Fibroblast of lung (primary cell): ENCODE results near the gene SMG7. TPM values are rescaled to one million over a fixed set of nuclear protein-coding genes. Genes with fewer than 3 reads are reported as not detected.
A peak's percentile ranks its signal among the peaks of the same experiment; 100 is the strongest.

Experiments used
- DNase-seq, 2 donors: peaks; one replicate each; pipeline versions ENCODE4 v3.0.0 to v3.0.0-alpha.2; 2010; ENCODE audit warnings: low read depth in 2 of 2
- H2AFZ ChIP-seq: 2 replicates; pipeline ENCODE4 v1.5.1; 2012; ENCODE audit warnings: low read length, control low read depth, inconsistent platforms
- H3K27ac ChIP-seq: 2 replicates; pipeline ENCODE4 v1.5.1; 2011; ENCODE audit warnings: low read length, control low read depth; ENCODE audit not compliant: insufficient read depth
- H3K27me3 ChIP-seq: 2 replicates; pipeline ENCODE4 v1.5.1; 2011; ENCODE audit warnings: mild to moderate bottlenecking, low read length; ENCODE audit not compliant: control insufficient read depth, insufficient read depth
- H3K36me3 ChIP-seq: 2 replicates; pipeline ENCODE4 v1.5.1; 2011; ENCODE audit warnings: low read length; ENCODE audit not compliant: control insufficient read depth, insufficient read depth
- H3K4me1 ChIP-seq: 2 replicates; pipeline ENCODE4 v1.5.1; 2011; ENCODE audit warnings: low read length; ENCODE audit not compliant: control insufficient read depth, insufficient read depth; ENCODE audit errors: extremely low read depth
- H3K4me2 ChIP-seq: 2 replicates; pipeline ENCODE4 v1.5.1; 2011; ENCODE audit warnings: low read length, control low read depth; ENCODE audit not compliant: insufficient read depth; ENCODE audit errors: extremely low read depth
- H3K4me3 ChIP-seq, 4 experiments: fragments of 200-600 bp in 1 of 4; sonication (generic) in 1 of 4; replicated peaks in 1 of 4; 2 replicates each; pipeline ENCODE4 v1.5.1; 2011 to 2016; ENCODE audit warnings: low read length in 4 of 4, low read depth in 3 of 4, mild to moderate bottlenecking in 3 of 4, control low read depth in 2 of 4, inconsistent platforms in 1 of 4, mixed read lengths in 1 of 4; ENCODE audit not compliant: insufficient read depth in 1 of 4; ENCODE audit errors: control extremely low read depth in 1 of 4
- H3K79me2 ChIP-seq: 2 replicates; pipeline ENCODE4 v1.5.1; 2012; ENCODE audit warnings: mild to moderate bottlenecking, low read length, inconsistent platforms; ENCODE audit not compliant: control insufficient read depth, insufficient read depth
- H3K9ac ChIP-seq: 2 replicates; pipeline ENCODE4 v1.5.1; 2011; ENCODE audit warnings: mild to moderate bottlenecking, low read length, control low read depth; ENCODE audit not compliant: insufficient read depth
- H3K9me3 ChIP-seq: 2 replicates; pipeline ENCODE4 v1.5.1; 2012; ENCODE audit warnings: low read depth, low read length; ENCODE audit not compliant: control insufficient read depth, insufficient read depth
- H4K20me1 ChIP-seq: 2 replicates; pipeline ENCODE4 v1.5.1; 2011; ENCODE audit warnings: low read length; ENCODE audit not compliant: control insufficient read depth, insufficient read depth; ENCODE audit errors: extremely low read depth
- CTCF ChIP-seq, 2 donors: IDR thresholded peaks in 1 of 2; conservative IDR thresholded peaks in 1 of 2; 1 replicate in 1 of 2; 2 replicates in 1 of 2; pipeline ENCODE4 v1.5.1; 2011 to 2012; ENCODE audit warnings: low read length in 2 of 2, control low read depth in 1 of 2, inconsistent platforms in 1 of 2, low read depth in 1 of 2, mild to moderate bottlenecking in 1 of 2
- EZH2 ChIP-seq: IDR thresholded peaks from 2 replicates; pipeline ENCODE4 v1.5.1; 2012; ENCODE audit warnings: low read length, control low read depth, mild to moderate bottlenecking; ENCODE audit errors: missing control alignments
- polyA plus RNA-seq, 2 donors: library from polyadenylated mRNA; depleted of rRNA in 1 of 2; stranded (reverse) in 1 of 2; unstranded in 1 of 2; fragments of >200 nt; gene quantifications; 2 replicates each; pipeline ENCODE4 v1.2.1, GENCODE V29; 2011 to 2012; ENCODE audit warnings: missing spikeins in 1 of 2
- total RNA-seq: library from RNA; depleted of rRNA; stranded (reverse); fragments of >200 nt; gene quantifications from 2 replicates; pipeline ENCODE4 v1.2.1, GENCODE V29; 2014

SMG7 gene
- total and polyA plus RNA-seq, 2 donors (not counting 1 experiment from before 2014, with no cell fraction given), result 23.1 to 30.7 TPM

GRCh38 chr1:183484254-183484653 lies 12.0 kb downstream of the SMG7 start:
- H3K36me3 ChIP-seq, result no peaks in the 10 kb centered on the region
- no peaks in the 10 kb centered on the region for H3K27me3 ChIP-seq
- H3K79me2 ChIP-seq, result peaks cover 82% of the 10 kb centered on the region
- no peak overlapping the region for H3K27ac ChIP-seq
- no peak overlapping the region for H2AFZ ChIP-seq
- no peak overlapping the region for H3K9ac ChIP-seq
- TF ChIP-seq CTCF (conservative IDR thresholded peaks at IDR 0.05 in 1 of 2, IDR thresholded peaks at IDR 0.05 in 1 of 2; ENCODE audit: low read depth in 1 of 2, low read length in 2 of 2), result peak in 1 of 2 donors; percentile 15
- TF ChIP-seq EZH2, result no peak
- no peaks in the 10 kb centered on the region for H3K9me3 ChIP-seq
- H3K4me1 ChIP-seq, result no peaks in the 10 kb centered on the region
- no peak overlapping the region for H3K4me3 ChIP-seq
- H4K20me1 ChIP-seq, result no peaks in the 10 kb centered on the region
- DNase-seq, result no peak
- no peak overlapping the region for H3K4me2 ChIP-seq

- Histone ChIP-seq H3K4me1 (no peaks in the 10 kb centered on the region), H3K27ac (no peak overlapping the region), H4K20me1 (no peaks in the 10 kb centered on the region), H3K9ac (no peak overlapping the region), H3K27me3 (no peaks in the 10 kb centered on the region), H3K4me2 (no peak overlapping the region), H3K36me3 (no peaks in the 10 kb centered on the region), H2AFZ (no peak overlapping the region), H3K79me2 (peaks cover 82% of the 10 kb centered on the region), H3K9me3 (no peaks in the 10 kb centered on the region), H3K4me3 (no peak overlapping the region)
- no peak for DNase-seq
- TF ChIP-seq EZH2 (no peak), CTCF (conservative IDR thresholded peaks at IDR 0.05 in 1 of 2, IDR thresholded peaks at IDR 0.05 in 1 of 2; ENCODE audit: low read depth in 1 of 2, low read length in 2 of 2) (no peak)
Measured at GRCh38 chr1:183484851-183485250, 12.6 kb downstream of the SMG7 start.

GRCh38 chr1:183487674-183488442 lies 15.6 kb downstream of the SMG7 start:
- no peaks in the 10 kb centered on the region for H3K9me3 ChIP-seq
- peaks cover 69% of the 10 kb centered on the region for H3K79me2 ChIP-seq
- no peak overlapping the region for H3K27ac ChIP-seq
- TF ChIP-seq CTCF (conservative IDR thresholded peaks at IDR 0.05 in 1 of 2, IDR thresholded peaks at IDR 0.05 in 1 of 2; ENCODE audit: low read depth in 1 of 2, low read length in 2 of 2) (no peak), EZH2 (no peak)
- H2AFZ ChIP-seq, result no peak overlapping the region
- no peak overlapping the region for H3K4me2 ChIP-seq
- H3K4me1 ChIP-seq, result no peaks in the 10 kb centered on the region
- H3K4me3 ChIP-seq, result no peak overlapping the region
- peaks cover 1% of the 10 kb centered on the region for H4K20me1 ChIP-seq
- H3K9ac ChIP-seq, result no peak overlapping the region
- H3K27me3 ChIP-seq, result no peaks in the 10 kb centered on the region
- no peak for DNase-seq
- no peaks in the 10 kb centered on the region for H3K36me3 ChIP-seq
